NCI-H526 treated with DMSO at 0.1 percent for 48 hours (cell line): Measurements from ENCODE around the gene VEGFA.
A peak's percentile ranks its signal among the peaks of the same experiment; 100 is the strongest.

Experiments
- DNase-seq: peaks from one replicate; lab custom pipeline; 2025; lab: John Stamatoyannopoulos, UW

Gene VEGFA

GRCh38 chr6:43769526-43770371, at the start of gene VEGFA:
TSS of gene VEGFA (plus strand) at chr6:43770211.
- peak; percentile 67 for DNase-seq

GRCh38 chr6:43720999-43721398, 49.0 kb upstream of the VEGFA start:
- DNase-seq: no peak

- no peak for DNase-seq
Observed at GRCh38 chr6:43722920-43723545, 47.0 kb upstream of the VEGFA start.

- peak; percentile 61 for DNase-seq
Observed at GRCh38 chr6:43723737-43724295, 46.2 kb upstream of the VEGFA start.

- DNase-seq: no peak
Observed at GRCh38 chr6:43724354-43724753, 45.7 kb upstream of the VEGFA start.

- DNase-seq: peak; percentile 36
Observed at GRCh38 chr6:43724914-43725642, 44.9 kb upstream of the VEGFA start.

- no peak for DNase-seq
Observed at GRCh38 chr6:43725643-43726580, 44.1 kb upstream of the VEGFA start.

- no peak for DNase-seq
Observed at GRCh38 chr6:43727634-43728033, 42.4 kb upstream of the VEGFA start.

- DNase-seq: no peak
Observed at GRCh38 chr6:43728586-43728985, 41.4 kb upstream of the VEGFA start.

- DNase-seq: no peak
Observed at GRCh38 chr6:43729537-43729936, 40.5 kb upstream of the VEGFA start.

GRCh38 chr6:43730634-43731033, 39.4 kb upstream of the VEGFA start:
- DNase-seq: no peak

- no peak for DNase-seq
Observed at GRCh38 chr6:43733471-43734293, 36.3 kb upstream of the VEGFA start.

- DNase-seq: no peak
Observed at GRCh38 chr6:43734294-43734665, 35.7 kb upstream of the VEGFA start.

- DNase-seq: no peak
Observed at GRCh38 chr6:43735642-43736199, 34.3 kb upstream of the VEGFA start.

GRCh38 chr6:43736211-43736786, 33.7 kb upstream of the VEGFA start:
- DNase-seq: no peak

GRCh38 chr6:43736844-43737243, 33.2 kb upstream of the VEGFA start:
- no peak for DNase-seq

- DNase-seq: no peak
Observed at GRCh38 chr6:43737272-43738081, 32.5 kb upstream of the VEGFA start.

GRCh38 chr6:43738267-43738676, 31.7 kb upstream of the VEGFA start:
- DNase-seq: no peak
